GM18520 (cell line): ENCODE data around the gene VEGFA.

Experiments used
- ATAC-seq: cut with Tn5 transposase; IDR thresholded peaks from one replicate; pipeline ENCODE4 v1.9.1; 2021; ENCODE audit not compliant: unreplicated experiment

Gene VEGFA

DNA sequence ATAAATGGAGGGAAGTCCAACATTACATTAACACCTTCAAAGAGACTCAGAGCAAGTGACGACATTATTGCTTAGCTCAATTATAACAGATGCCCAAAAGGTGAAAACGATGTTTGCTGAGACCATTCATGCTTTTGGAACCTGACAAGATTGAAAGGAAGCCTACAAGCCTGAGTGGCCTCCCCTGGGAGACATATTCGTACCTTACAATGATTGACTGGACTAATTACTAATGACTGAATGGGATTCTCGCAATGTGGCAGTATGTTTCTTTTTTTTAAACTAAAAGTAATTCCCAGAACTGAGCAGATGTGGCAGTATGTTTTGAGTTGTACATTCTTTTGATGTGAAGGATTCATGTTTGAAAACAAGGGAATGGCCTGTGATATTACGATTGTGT lies 49.9 kb downstream of the VEGFA start:
- ATAC-seq = no peak

- ATAC-seq = no peak
Observed at GRCh38 chr6:43820486-43820885, 50.5 kb downstream of the VEGFA start.

- no peak for ATAC-seq
Observed at GRCh38 chr6:43821101-43821886, 51.3 kb downstream of the VEGFA start.

GRCh38 chr6:43823390-43823789 lies 53.4 kb downstream of the VEGFA start:
- no peak for ATAC-seq

DNA sequence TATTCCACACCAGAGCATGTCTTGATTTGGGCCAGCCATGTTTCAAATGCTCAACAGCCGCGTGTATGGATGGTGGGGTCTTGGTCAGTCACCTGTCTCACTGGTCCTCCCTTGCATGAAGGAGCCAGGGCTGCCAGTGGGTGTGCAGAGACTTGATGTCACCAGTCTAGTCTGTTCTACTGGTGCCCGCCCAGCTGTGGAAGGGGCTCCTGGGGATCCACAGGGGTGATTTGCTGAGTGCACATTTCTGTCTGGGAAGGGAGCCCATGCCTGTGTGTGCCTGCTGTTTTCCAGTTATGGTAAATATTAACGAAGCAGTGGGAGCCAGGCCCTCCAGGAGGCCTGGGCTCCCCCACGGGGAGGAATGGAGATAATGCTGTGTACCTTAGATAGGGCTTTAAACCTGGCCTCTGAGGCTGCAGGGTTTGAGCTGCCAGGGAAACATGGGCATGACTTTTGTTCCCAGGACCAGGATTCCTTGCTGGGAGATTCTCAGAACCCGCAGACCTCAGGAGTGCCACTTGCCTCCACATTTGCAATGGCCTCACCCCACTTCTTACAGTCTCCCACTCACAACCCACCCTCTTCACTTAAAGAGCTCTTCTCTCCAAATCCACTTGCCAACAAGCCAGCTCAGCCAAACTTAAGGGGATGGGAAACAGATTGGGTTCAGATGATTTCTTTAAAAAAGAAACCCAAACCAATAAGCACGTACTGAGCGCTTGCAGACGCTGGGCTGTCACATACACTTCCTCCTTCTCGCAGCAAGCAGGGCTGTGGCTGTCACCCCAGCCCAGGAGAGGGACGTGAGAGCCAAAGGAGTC lies 54.1 kb downstream of the VEGFA start:
- ATAC-seq = no peak

GRCh38 chr6:43824703-43825064 lies 54.7 kb downstream of the VEGFA start:
- no peak for ATAC-seq

- no peak for ATAC-seq
Observed at GRCh38 chr6:43825187-43826115, 55.4 kb downstream of the VEGFA start.

DNA sequence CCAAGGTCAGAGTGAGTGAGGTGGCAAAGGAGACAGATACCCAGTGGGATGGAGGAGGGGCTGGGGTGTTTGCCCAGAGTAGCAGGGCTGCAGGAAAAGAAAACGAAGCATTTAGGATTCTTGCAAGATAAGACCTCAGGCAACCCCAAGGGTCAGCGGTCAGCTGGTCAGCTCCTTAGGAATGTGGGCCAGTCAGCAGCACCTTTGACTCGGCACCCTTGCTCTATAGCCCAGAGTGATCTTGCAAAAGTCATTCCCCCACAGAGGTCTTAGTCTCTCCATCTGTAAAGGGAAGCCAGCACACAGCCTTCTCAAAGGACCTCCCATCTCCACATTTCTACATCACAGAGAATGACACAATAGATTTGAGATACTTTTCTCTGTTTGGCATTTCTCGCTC lies 56.7 kb downstream of the VEGFA start:
- no peak for ATAC-seq

- ATAC-seq = no peak
Observed at GRCh38 chr6:43827898-43828297, 57.9 kb downstream of the VEGFA start.

GRCh38 chr6:43828711-43829110 lies 58.7 kb downstream of the VEGFA start:
- no peak for ATAC-seq

DNA sequence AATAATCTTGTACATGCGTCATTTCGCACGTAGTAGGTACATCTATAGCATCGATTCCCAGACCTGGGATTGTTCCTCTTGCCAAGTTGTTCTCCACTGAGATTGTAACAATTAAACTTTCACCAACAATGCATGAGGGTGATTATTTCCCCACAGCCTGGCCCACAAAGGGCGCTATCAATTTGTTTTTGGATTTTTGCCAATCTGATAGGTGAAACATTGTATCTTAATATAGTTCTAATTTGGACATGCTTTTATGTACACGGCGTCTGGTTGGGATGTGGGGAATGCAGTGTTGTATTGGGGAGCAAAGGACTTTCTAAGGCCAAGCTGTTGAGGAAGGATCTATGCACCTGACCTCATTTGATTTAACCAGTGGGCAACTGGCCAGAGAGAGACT lies 59.5 kb downstream of the VEGFA start:
- no peak for ATAC-seq

DNA sequence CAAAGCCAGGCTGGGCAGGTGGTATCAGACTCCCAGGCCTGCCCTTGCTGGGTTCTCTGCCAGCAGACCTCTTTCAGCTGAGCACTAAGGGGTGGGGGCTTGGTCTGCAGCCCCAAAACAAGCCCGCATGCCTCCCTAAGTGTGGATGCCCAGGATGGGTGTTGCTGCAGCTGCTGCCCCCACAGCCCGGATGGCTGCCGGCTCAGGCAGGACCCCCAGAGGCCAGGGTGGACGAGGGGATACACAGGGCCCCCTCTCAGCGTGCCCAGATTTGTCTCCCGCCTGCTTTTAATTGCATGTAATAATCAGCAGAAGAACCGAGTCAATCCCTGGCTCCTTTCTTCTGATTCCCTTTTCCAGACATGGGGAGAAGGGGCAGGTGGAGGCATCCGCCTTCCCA lies 60.8 kb downstream of the VEGFA start:
- no peak for ATAC-seq

- ATAC-seq = no peak
Observed at GRCh38 chr6:43831191-43831590, 61.2 kb downstream of the VEGFA start.

GRCh38 chr6:43833223-43833995 lies 63.4 kb downstream of the VEGFA start:
- no peak for ATAC-seq

DNA sequence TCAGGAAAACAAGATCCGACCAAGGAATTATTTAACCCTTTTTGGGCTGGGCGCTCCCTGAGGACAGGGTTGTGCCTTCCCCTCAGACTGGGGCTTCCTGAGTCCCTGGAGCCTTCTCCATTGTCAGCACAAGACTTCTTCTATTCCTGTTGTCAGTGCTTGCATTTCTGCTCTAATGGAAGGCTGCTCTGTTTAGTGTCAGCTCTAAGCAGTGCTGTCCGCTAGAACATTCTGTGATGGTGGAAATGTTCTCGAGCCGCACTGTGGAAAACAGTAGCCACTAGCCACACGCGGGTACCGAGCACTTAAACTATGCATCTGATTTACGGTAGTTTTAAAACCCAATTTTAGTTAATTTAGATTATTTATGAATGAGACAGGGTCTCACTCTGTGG lies 64.0 kb downstream of the VEGFA start:
- ATAC-seq = no peak

GRCh38 chr6:43834528-43835155 lies 64.6 kb downstream of the VEGFA start:
- no peak for ATAC-seq

DNA sequence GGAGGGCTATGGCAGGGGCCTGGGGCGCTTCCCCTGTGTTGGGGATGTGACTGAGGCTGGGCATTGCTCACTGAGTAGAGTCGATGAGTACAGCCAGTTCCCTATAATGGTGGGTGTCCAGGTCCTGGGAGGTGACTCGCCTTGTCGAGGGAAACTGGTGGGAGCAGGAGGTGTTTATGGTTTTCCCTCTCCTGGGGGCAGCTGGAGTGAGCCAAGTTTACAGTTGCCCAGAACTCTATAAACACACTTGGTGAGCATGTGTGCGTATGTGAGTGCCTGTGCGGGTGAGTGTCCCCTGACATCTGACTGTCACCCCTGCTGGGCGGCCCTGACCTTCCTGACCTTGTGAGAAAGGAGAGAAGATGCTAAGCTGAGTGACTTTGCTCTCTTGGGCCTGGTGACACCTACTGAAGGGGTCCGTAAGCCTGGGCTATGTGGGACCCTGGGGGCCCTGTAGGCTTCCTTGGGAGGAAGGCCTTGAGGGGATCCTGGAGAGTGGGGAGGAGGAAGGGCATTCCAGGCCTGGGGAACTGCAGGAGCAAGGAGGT lies 65.9 kb downstream of the VEGFA start:
- no peak for ATAC-seq
